Stomach (tissue), 4 donors: Measurements from ENCODE around the gene KDM2A.

Experiments used
- POLR2A ChIP-seq, 4 donors: fragments of 450-650 bp; IDR thresholded peaks; one replicate each; pipeline ENCODE4 v1.6.1; 2016; ENCODE audit warnings: antibody characterized with exemption in 4 of 4, control low read depth in 2 of 4, mild to moderate bottlenecking in 1 of 4, moderate library complexity in 1 of 4
- POLR2AphosphoS5 ChIP-seq, 3 donors: sonication (generic); formaldehyde crosslinking; IDR thresholded peaks; one replicate each; pipeline ENCODE4 v1.6.1; 2016; ENCODE audit warnings: antibody characterized with exemption in 3 of 3

DNA sequence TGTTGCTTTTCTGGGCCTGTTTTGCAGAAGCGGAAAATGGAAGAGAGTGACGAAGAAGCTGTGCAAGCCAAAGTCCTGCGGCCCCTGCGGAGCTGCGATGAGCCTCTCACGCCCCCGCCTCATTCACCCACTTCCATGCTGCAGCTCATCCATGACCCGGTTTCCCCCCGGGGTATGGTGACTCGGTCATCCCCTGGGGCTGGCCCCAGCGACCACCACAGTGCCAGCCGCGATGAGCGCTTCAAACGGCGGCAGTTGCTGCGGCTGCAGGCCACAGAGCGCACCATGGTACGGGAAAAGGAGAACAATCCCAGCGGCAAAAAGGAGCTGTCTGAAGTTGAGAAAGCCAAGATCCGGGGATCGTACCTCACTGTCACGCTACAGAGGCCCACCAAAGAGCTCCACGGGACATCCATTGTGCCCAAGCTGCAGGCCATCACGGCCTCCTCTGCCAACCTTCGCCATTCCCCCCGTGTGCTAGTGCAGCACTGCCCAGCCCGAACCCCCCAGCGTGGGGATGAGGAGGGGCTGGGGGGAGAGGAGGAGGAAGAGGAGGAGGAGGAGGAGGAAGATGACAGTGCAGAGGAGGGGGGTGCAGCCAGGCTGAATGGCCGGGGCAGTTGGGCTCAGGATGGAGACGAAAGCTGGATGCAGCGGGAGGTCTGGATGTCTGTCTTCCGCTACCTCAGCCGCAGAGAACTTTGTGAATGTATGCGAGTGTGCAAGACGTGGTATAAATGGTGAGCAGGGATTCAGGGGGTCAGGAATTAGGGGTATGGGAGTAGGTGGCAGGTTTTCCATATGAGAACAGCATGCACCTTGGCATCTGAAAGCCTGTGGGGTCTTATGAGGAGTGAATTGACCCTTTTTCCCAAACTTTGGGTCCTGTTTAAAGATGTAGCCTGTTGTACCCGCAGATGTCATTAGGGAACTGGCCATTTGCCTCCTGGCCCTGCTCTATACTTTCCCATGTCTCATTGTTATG lies 131.3 kb downstream of the KDM2A start:
- TF ChIP-seq POLR2A (IDR thresholded peaks at IDR 0.05): no peak
- TF ChIP-seq POLR2AphosphoS5 (IDR thresholded peaks at IDR 0.05): no peak
